Measurements from ENCODE around the gene RXRG.

Gene RXRG

DNA sequence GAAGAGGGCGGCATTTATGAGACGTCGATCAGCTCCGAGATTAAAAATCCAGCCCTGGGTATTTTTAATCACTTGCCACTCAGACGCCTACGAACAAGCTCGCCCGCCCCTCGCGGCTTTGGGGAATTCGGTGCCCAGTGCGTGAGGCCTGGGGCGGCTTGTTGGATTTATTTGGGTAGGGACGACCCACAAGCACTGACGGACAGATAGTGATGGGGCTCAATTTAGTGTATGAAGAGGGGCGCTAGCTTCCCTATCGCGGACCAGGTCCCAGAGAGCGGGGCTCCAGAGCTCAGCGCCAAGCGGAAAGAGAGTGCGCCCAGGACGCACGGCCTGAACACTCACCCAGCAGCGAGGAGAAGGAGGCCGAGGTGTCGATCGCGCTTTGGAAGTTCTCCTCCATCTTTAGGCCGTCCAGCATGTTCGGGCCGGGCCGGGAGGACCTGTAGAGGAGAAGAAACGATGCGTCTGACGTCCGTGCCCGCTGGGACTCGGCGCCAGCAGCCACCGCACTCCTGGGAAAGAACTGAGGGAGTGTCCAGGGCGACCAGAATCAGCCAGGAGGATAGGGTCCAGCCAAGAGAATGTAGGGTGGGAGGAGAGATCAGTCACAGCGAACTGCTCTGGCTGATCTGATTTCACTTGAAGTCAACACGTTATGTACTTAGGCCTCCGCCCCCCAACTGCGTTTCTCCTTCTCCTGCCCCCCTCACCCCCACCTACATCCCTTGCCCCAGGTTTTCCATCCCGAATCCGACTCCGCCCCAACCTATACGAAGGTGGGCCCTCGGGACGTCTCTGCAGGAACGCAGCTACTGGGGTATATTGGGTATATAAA lies 89.6 kb downstream of the RXRG start:
- peaks cover 83% of the 10 kb centered on the region for H3K27me3 Mint-ChIP-seq
- peaks cover 13% of the 10 kb centered on the region for H3K4me1 Mint-ChIP-seq
- ATAC-seq: no peak
- H3K36me3 Mint-ChIP-seq (ENCODE audit: low read depth): no peaks in the 10 kb centered on the region
- H3K27ac Mint-ChIP-seq: no peak overlapping the region
- DNase-seq: no peak
- no peak overlapping the region for H3K4me3 Mint-ChIP-seq
- no peaks in the 10 kb centered on the region for H3K9me3 Mint-ChIP-seq

DNA sequence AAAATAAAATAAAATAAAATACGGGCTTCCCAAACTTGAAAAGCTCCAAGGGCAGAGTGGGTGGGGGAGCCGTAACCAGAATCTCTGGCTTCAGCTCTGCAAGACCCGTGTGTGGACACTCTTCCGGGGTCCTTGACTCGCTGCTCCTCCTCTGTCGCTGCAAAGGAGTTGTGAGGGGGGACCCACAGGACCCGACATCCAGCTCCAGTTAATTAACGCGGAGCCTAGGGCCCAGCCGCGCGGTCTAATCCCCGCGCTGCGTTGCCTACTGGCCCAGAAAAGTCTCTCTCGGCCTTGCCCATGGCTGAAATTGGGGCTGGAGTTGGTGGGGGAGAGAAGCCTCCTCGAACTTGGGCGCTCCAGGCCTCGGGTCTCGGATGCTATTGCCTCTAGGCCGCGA lies 90.2 kb downstream of the RXRG start:
- H3K27ac Mint-ChIP-seq: no peak overlapping the region
- peaks cover 79% of the 10 kb centered on the region for H3K27me3 Mint-ChIP-seq
- no peaks in the 10 kb centered on the region for H3K9me3 Mint-ChIP-seq
- DNase-seq: no peak
- H3K36me3 Mint-ChIP-seq (ENCODE audit: low read depth): no peaks in the 10 kb centered on the region
- H3K4me3 Mint-ChIP-seq: no peak overlapping the region
- H3K4me1 Mint-ChIP-seq: peaks cover 13% of the 10 kb centered on the region
- no peak for ATAC-seq

DNA sequence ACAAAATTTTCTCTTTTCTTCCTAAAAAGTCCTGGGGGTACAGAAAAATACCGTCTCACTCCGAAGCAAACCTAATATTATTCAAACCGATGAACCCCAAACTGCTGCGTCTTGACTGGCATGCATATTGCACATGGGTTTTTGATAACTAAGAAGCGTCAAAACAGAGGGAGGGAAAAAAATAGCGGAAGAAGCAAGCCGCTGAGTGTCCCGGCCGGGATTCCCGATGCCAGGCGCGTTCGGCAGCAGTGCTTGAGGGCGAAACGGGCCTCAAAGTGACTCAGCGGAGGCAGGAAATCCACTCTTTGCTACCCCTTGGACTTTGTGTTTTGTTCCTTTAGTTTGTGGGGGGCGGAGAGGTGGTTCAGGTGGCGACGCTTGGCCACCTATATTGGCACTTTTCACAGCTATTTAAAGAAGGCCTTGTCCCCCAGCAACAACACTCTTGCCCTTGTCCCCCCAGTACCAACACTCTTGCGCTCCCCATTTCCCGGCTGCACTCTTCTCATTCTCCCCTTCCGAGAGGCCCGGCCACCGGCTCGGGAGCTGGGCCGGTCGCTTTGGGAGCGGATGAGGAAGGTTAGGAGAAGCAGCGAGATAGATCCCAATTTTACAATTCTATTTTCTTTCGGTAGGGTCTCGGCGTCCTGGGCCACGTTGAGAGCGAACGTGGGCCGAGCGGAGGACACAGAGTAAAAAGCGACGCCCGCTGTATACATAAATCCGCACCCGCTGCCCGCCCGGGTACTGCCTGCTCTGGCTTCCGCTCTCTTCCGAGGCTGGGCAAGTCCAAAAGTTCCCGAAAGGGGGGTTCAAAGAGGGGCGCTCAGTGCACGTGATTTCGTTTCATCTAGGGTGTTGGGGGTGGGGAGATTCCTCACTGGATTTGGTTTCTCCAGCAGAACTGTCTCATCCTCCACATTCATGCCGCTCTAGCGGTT lies 90.9 kb downstream of the RXRG start:
- Mint-ChIP-seq H3K4me3 (no peak overlapping the region), H3K36me3 (ENCODE audit: low read depth) (no peaks in the 10 kb centered on the region), H3K27me3 (peaks cover 81% of the 10 kb centered on the region), H3K9me3 (no peaks in the 10 kb centered on the region), H3K27ac (no peak overlapping the region), H3K4me1 (peaks cover 13% of the 10 kb centered on the region)
- DNase-seq: no peak
- ATAC-seq: no peak

DNA sequence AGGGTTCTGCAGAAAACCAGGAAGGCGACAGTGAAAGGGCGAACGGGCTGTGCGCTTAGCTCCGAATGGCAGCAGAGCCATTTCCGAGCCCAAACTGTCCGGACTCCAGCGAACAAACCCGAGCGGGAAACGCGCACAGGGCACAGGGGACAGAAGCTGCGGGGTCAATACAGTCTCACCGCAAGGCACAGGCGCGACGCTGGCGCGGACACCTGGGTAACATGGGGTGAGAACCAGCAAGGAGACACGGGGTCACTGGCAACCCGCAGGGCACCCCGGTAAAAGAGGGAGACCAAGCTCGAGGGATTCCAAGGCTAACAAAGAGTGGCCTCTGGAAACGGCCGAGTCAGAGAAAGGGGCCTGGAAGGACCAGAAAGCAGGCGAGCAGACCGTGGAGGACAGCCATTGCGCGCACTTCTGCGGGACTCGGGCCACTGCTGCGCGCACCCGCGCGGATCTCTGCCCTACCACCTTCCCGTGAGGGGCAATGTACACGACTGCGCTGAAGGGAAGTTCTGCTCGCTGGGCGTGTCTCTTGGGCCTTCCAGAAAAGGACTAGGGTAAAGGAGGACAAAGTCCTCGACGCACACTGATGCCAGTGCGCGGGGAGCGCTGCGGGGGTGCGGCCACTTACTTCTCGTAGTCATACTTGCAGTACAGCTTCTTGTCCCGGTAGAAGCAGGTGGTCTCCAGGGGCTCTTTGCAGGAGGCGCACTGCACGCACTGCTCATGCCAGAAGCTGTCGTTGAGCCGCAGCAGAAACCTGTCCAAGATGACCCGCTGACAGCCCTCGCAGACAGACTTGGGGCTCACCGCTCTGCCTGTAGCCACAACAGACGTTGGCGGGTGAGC lies 92.3 kb downstream of the RXRG start:
- Mint-ChIP-seq H3K27me3 (peaks cover 79% of the 10 kb centered on the region), H3K4me3 (no peak overlapping the region), H3K36me3 (ENCODE audit: low read depth) (no peaks in the 10 kb centered on the region), H3K9me3 (no peaks in the 10 kb centered on the region), H3K27ac (no peak overlapping the region), H3K4me1 (peaks cover 13% of the 10 kb centered on the region)
- DNase-seq: no peak
- ATAC-seq: no peak

DNA sequence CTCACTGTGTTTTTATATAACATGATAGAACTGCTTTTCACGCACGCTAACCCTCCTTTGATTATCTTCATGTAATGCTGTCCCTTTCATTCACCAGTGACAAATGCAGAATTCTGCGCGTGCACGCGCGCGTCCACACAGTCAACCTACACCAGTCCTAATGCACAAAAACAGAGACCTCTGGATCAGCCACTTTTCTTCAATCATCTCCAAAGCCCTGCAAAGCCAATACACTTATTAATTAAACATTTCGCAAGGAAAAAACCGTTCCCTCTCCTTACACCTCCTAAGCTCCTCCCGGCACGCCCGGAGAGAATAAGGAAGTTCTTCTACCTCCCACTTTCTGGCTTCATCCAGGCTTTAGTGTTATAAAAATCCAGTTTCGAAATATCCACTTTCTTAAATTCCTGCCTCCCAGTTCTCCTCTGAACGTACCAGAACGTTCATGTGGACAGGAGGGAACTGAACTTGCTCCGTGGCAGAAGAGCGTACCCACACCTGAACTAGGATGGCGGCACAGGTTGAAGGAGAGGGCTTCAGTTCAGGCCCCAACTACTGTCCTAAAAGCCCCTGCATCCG lies 93.0 kb downstream of the RXRG start:
- H3K27ac Mint-ChIP-seq: no peak overlapping the region
- H3K4me3 Mint-ChIP-seq: no peak overlapping the region

More for the DNA sequence above, 93.0 kb downstream of the RXRG start:
- DNase-seq: no peak
- Mint-ChIP-seq H3K4me1 (peaks cover 13% of the 10 kb centered on the region), H3K36me3 (ENCODE audit: low read depth) (no peaks in the 10 kb centered on the region), H3K9me3 (no peaks in the 10 kb centered on the region), H3K27me3 (peaks cover 81% of the 10 kb centered on the region)
- ATAC-seq: no peak
